ENCODE data around the gene SLC49A3.
A peak's percentile ranks its signal among the peaks of the same experiment; 100 is the strongest.
"Not testable (repeated sequence)": the region's sequence is repeated elsewhere in the genome, so short reads cannot be mapped to it uniquely, and the experiment has no call there.

SLC49A3 gene

GRCh38 chr4:721261-722168, 32.6 kb upstream of the SLC49A3 start:
- peak; percentile 42 for DNase-seq

DNA sequence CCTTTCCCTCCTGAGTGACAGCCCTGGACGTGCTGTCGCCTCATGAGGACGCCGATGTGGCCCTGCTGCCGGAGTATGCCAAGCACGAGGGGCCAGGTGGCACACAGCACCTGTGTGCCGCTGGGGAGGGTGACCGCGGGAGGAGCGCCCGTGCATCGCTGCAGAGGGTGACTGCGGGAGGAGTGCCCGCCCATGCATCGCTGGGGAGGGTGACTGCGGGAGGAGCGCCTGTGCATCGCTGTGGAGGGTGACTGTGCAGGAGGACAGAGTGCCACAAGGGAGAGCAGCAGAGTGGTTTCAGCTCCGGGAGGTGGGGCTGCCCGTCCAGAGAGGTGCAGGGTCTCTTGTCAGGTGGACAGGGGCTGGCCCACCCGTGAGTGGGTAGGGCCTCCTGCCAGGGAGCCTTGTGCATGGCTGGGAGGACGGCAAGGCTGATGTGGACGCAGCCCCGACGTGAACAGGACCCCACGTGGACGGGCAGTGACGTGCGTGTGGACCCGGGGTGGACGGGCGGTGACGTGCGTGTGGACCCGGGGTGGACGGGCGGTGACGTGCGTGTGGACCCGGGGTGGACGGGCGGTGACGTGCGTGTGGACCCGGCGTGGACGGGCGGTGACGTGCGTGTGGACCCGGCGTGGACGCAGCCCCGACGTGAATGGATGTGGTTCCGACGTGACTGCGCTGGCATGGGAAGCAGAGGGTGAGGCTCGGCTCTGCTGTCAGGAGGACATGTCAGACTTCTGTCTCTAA, 31.3 kb upstream of the SLC49A3 start:
- DNase-seq, result no peak

DNA sequence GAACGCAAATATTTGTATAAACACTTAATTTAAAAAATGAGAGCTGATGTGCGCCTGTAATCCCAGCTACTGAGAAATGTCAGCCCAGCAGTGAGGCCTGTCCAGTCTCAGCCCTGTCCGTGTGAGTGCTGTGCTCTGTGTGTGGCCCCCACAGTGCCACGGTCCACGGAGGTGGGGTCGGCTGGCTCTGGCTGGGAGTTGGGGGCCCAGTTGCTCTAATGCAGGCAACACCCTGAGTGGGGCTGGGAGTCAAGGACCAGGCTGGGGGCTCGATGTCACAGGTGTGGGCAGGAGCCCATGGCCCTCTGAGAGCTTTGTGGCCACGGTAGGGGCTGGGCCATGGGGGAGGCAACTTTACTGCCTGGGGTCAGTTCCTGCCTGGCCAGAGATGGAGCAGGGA, 29.5 kb upstream of the SLC49A3 start:
- no peak for DNase-seq

DNA sequence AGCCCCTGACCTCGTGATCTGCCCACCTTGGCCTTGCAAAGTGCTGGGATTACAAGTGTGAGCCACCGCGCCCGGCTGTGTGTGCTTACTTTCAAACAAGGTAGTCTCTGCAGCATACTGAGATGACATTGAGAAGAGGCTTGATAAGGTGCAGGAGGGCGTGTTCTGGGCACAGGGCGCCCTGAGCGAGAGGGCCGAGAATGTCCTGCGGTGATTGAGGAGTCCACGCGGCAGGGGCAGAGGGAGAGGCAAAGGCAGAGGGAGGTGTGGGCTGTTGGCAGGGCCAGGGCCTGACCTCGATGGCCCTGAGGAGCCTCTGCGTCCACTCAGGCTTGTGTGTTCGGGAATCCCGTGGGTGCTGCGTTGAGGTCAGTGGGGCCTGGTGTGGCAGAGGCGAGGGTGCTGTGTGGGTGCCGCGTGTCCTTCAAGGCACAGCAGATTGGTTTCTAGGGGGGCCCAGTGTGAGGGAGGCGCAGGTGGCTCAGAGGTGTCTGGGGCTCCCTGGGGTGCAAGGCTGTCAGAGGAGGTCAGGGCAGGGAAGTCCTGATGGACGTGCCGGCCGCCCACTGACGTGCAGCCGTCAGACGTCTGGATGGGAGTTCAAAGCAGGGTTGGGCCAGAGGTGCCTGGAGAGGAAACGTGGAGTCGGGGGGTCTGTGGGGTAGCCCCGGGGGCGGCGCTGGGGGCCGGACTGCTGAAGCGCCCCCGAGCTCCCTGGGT, 28.8 kb upstream of the SLC49A3 start:
- DNase-seq, result no peak

DNA sequence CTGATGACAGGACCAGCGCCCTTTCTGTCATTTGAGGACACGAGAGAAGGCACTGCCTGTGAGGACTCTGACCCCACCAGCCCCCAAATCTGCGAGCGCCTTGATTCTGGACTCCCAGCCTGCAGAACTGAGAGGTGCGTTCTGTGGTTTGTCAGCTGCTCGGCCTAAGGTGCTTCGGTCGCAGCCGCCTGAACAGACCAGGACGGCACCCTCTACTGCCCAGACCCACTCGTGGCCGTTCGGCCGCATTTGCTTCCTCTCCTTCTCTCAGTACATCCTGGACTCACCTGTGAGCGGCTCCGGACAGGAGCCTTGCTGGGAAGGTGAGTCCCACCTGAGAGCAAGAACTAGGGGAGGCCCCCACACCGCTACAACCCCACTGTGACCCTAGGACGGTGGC, 25.1 kb upstream of the SLC49A3 start:
- no peak for DNase-seq

GRCh38 chr4:712916-713632, 24.1 kb upstream of the SLC49A3 start:
- no peak for DNase-seq

DNA sequence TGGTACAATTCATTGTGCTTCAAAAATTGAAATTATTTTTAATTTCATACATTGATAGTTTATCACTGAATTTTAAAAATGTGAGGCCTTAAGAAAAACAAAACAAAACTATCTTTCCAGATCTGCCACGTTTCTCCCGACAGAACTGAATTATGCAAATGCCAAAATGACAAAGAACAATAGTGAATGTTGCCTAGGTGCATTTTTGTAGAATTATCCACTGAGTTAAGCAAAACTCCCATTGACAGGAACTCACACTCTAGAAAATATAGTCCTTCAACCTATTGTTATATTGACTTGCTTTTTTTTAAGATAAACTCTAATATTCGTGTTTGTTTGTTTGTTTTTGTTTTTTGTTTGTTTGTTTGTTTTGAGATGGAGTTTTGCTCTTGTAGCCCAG, 23.1 kb upstream of the SLC49A3 start:
- no peak for DNase-seq

DNA sequence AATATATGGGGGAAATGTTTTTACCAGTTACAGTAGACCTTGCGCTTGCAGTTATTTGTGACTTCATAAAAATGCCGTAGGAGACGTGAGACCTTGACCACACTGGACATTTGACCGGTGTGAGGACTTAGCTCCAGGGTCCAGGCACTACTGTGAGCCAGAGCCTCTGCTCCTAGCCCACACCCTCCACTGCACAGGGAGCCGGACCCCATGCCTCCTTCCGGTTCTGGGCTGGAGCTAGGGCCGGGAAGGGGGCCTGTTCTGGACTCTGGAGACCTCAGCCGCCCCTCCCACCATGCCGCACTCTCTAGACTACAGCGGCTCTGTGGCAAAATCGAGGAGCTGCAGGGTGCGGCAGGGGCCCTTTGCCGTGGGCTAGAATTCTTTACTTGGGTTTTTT, 22.0 kb upstream of the SLC49A3 start:
- no peak for DNase-seq

- DNase-seq, result no peak
Observed at GRCh38 chr4:710116-710515, 21.2 kb upstream of the SLC49A3 start.

DNA sequence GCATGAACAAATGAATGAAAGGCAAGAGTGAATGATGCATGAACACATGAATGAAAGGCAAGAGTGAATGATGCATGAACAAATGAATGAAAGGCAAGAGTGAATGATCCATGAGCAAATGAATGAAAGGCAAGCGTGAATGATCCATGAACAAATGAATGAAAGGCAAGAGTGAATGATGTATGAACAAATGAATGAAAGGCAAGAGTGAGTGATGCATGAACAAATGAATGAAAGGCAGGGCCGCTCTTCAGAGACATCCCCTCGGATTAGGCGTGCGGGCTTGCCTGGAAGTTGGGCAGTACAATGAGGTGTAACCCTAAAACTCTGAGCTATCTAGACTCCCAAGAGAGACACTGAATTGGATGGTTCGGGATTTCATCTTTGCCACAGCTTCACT, 20.4 kb upstream of the SLC49A3 start:
- DNase-seq, result no peak

DNA sequence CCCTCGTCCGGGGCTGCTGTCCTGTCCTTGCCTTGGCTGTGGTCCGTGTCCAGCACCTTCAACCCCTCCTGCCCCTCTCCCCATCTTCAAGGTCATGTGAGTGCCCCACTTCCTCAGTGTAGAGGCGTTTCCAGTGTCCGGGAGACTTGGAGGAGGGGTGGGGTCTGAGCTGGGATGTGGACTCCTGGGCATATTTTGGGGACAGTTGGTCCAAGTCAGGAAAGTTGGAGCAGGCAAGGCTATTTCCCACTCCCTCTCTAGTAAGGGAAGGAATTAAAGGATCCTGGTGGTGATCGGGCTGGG, 19.6 kb upstream of the SLC49A3 start:
- DNase-seq, result no peak

DNA sequence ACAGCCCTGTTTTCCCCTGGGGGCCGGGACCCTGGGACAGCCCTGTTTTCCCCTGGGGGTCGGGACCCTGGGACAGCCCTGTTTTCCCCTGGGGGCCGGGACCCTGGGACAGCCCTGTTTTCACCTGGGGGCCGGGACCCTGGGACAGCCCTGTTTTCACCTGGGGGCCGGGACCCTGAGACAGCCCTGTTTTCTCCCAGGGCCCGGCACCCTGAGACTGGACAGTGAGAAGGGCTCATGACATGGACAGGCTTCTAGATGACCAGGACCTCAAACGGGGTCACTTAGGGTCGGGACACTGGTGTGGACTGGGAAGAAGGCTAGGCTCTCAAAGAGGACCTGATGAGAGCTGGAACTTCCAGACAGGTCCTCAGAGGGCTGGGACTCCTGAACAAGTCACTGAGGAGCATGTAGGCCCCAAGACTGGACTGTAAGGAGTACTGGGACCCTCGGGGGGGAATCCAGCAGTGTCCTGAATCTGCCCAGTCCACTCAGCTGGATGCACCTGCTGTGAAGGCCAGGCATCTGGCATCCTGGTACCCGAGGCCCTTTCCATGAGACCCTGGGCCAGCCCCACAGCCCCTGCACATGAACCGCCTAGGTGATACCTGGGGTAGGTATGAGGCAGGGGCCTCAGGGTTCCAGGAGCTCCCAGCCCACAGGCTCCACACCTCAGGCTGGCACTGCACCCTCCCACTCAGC, 19.1 kb upstream of the SLC49A3 start:
- no peak for DNase-seq

- DNase-seq, result no peak
Observed at GRCh38 chr4:706834-707598, 18.1 kb upstream of the SLC49A3 start.

DNA sequence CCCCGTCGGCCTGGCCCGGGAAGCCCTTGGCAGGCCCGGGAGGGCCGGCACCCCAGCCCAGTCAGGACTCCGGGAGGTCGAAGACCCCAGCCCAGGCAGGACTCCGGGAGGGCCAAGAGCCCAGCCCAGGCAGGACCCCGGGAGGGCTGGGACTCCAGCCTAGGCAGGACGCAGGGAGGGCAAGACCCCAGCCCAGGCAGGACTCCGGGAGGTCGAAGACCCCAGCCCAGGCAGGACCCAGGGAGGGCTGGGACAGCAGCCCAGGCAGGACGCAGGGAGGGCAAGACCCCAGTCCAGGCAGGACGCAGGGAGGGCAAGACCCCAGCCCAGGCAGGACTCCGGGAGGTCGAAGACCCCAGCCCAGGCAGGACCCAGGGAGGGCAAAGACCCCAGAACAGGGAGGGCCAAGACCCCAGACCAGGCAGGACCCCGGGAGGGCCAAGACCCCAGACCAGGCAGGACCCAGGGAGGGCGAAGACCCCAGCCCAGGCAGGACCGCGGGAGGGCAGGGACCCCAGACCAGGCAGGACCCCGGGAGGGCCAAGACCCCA, 17.2 kb upstream of the SLC49A3 start:
- not testable (repeated sequence) for DNase-seq

GRCh38 chr4:705278-706082, 16.5 kb upstream of the SLC49A3 start, which contains the start of gene PCGF3:
PCGF3 (plus strand) TSS chr4:705832; CDS start chr4:733681, 27,849 bp downstream.
- peak; percentile 91 for DNase-seq

DNA sequence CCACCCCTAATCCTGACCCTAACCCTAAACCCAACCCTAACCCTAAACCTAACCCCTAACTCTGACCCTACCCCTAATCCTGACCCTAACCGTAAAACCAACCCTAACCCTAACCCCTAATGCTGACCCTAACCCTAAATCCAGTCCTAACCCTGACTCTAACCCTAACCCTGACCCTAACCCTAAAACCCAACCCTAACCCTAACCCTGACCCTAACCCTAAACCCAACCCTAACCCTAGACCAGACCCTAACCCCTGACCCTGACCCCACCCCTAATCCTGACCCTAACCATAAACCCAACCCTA, 16.0 kb upstream of the SLC49A3 start:
- DNase-seq, result no peak

DNA sequence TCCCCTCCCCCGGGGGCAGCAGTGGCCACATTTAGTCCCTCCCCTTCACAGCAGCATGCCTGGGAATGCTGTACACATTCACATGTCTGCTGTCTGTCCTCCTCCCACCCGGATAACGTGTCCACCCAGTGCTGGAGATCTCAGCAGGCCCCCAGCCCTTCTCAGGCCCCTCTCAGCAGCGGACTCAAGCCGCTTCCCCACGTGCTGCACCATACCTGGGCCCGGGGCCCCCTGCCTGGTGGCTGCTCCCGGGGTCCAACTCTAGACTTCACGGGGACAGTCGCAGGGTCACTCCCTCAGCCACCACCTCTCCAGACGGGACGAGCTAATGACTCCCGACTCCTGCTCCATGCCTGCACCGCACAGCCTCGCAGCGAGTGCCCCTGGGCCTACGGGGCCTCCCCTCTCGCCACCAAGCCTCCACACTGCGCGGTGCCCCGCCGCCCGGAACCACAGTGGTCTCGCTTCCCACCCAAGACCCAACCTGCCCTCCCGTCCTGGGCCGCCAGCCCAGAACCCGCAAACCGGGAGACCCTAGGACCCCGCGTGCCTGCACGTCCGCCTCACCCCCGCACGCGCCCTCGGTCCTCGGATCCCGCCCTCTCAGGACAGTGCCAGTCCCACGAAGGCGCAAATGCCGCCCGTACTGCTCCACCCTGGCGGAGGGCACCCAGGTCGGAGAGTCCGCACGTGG, 15.4 kb upstream of the SLC49A3 start:
- no peak for DNase-seq

GRCh38 chr4:703336-704197, 14.6 kb upstream of the SLC49A3 start:
- no peak for DNase-seq

GRCh38 chr4:702618-703048, 13.7 kb upstream of the SLC49A3 start:
- DNase-seq, result peak; percentile 70

All from hematopoietic multipotent progenitor cell treated with erythropoietin and hydrocortisone succinate and interleukin-3 and kit ligand, for 8 days (in vitro differentiated cells).